Caco-2 (cell line): ENCODE data around the gene MRE11. TPM values are rescaled to one million over a fixed set of nuclear protein-coding genes. Genes with fewer than 3 reads are reported as not detected.

Experiments
- BruUV-seq: library from RNA; stranded (reverse); fragments of 400-500 nt; replicated peaks from 2 replicates; lab custom pipeline; 2021; lab: Mats Ljungman, UMichigan
- CTCF ChIA-PET: fragments of 300-600 bp; sonication (Branson Sonifier 250); formaldehyde crosslinking; loops from one replicate; lab custom pipeline; 2022; ENCODE audit warnings: antibody characterized with exemption; lab: Charles Lee
- POLR2A ChIA-PET: fragments of 300-600 bp; sonication (Branson Sonifier 250); formaldehyde crosslinking; loops from one replicate; lab custom pipeline; 2022; ENCODE audit warnings: antibody characterized with exemption; lab: Charles Lee
- DNase-seq, 2 experiments: peaks; one replicate each; pipeline versions ENCODE4 v3.0.0 to v3.0.0-alpha.2; 2020 to 2022
- H3K27me3 ChIP-seq: replicated peaks from 2 replicates; pipeline ENCODE4 v1.6.0; 2011; ENCODE audit warnings: low read length; ENCODE audit not compliant: control insufficient read depth, insufficient read depth
- H3K36me3 ChIP-seq: 2 replicates; pipeline ENCODE4 v1.5.1; 2011; ENCODE audit warnings: low read length; ENCODE audit not compliant: control insufficient read depth, insufficient read depth
- H3K4me1 ChIP-seq: fragments of 250-450 bp; sonication (Bioruptor Pico); 2 replicates; pipeline ENCODE4 v1.5.1; 2020; ENCODE audit warnings: mild to moderate bottlenecking
- H3K4me3 ChIP-seq: 2 replicates; pipeline ENCODE4 v1.5.1; 2011; ENCODE audit warnings: low read depth, mild to moderate bottlenecking, control low read depth, low read length
- H3K9me3 ChIP-seq: fragments of 250-450 bp; sonication (Bioruptor Pico); 2 replicates; pipeline ENCODE4 v1.5.1; 2020; ENCODE audit warnings: mild to moderate bottlenecking, moderate library complexity
- H3K27ac Mint-ChIP-seq: one replicate; pipeline ENCODE4 v1.8.0; 2022; ENCODE audit warnings: mixed read lengths; ENCODE audit not compliant: unreplicated experiment
- H3K27me3 Mint-ChIP-seq: one replicate; pipeline ENCODE4 v1.8.0; 2022; ENCODE audit warnings: mixed read lengths; ENCODE audit not compliant: insufficient read depth, unreplicated experiment
- H3K36me3 Mint-ChIP-seq: one replicate; pipeline ENCODE4 v1.8.0; 2022; ENCODE audit warnings: mild to moderate bottlenecking, mixed read lengths; ENCODE audit not compliant: insufficient read depth, unreplicated experiment
- H3K4me1 Mint-ChIP-seq: one replicate; pipeline ENCODE4 v1.8.0; 2022; ENCODE audit warnings: low read depth, mixed read lengths; ENCODE audit not compliant: unreplicated experiment
- H3K4me3 Mint-ChIP-seq: one replicate; pipeline ENCODE4 v1.8.0; 2022; ENCODE audit warnings: mild to moderate bottlenecking, moderate library complexity, mixed read lengths; ENCODE audit not compliant: unreplicated experiment
- H3K9me3 Mint-ChIP-seq: one replicate; pipeline ENCODE4 v1.8.0; 2022; ENCODE audit warnings: mixed read lengths; ENCODE audit not compliant: unreplicated experiment
- intact Hi-C: fragments of 100-400 bp; cut with micrococcal nuclease; formaldehyde crosslinking; loops from one replicate; pipeline ENCODE4 v1.10.0; 2022; ENCODE audit not compliant: unreplicated experiment
- total RNA-seq: library from RNA; stranded (reverse); gene quantifications from 2 replicates; pipeline ENCODE4 v1.2.3, GENCODE V29; 2022
- TF ChIP-seq, protein P1 (sequence below), 2 experiments: fragments of 200-600 bp in 1 of 2; IDR thresholded peaks; 1 replicate in 1 of 2; 2 replicates in 1 of 2; pipeline versions ENCODE4 v1.5.1 to v1.8.0; 2011 to 2022; ENCODE audit warnings: antibody characterized with exemption in 1 of 2, control low read depth in 1 of 2, inconsistent platforms in 1 of 2, low read depth in 1 of 2, low read length in 1 of 2, mild to moderate bottlenecking in 1 of 2, moderate library complexity in 1 of 2; ENCODE audit not compliant: insufficient read depth in 1 of 2, severe bottlenecking in 1 of 2, unreplicated experiment in 1 of 2

MRE11 gene
- total RNA-seq, 1 experiment from 2014 or later = 80.0 TPM

DNA sequence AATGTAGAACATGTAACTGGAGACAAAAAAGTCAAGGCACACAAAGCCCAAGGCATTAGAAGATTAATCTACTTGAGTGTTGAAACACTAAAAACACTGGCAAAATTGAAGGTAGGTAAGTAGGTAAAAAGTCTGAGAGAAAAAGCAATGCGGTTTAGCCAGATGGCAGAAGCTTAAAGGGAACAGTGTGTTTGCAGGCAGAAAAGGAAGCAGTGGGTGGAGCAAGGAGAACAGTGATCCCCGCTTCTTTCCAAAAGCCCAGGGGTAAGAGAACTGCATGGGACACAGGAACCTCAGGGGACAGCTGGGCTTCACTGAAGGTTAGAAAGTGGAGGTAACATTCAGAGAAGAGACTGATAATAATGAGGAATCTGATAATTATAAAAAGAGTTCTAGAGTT lies 16.0 kb downstream of the MRE11 start:
- peaks cover 63% of the 10 kb centered on the region for H3K36me3 Mint-ChIP-seq
- H3K4me3 Mint-ChIP-seq = no peak overlapping the region
- H3K4me1 Mint-ChIP-seq = peaks cover 7% of the 10 kb centered on the region
- BruUV-seq = no TSS peak
- no peaks in the 10 kb centered on the region for H3K9me3 Mint-ChIP-seq
- Histone ChIP-seq H3K9me3 (no peaks in the 10 kb centered on the region), H3K27me3 (no peaks in the 10 kb centered on the region), H3K4me1 (no peaks in the 10 kb centered on the region), H3K4me3 (no peak overlapping the region), H3K36me3 (peaks cover 2% of the 10 kb centered on the region)
- peak overlapping the region; percentile 5 for H3K27ac Mint-ChIP-seq
- POLR2A ChIA-PET = no interaction called here
- no peaks in the 10 kb centered on the region for H3K27me3 Mint-ChIP-seq
- TF ChIP-seq, protein P1, sequence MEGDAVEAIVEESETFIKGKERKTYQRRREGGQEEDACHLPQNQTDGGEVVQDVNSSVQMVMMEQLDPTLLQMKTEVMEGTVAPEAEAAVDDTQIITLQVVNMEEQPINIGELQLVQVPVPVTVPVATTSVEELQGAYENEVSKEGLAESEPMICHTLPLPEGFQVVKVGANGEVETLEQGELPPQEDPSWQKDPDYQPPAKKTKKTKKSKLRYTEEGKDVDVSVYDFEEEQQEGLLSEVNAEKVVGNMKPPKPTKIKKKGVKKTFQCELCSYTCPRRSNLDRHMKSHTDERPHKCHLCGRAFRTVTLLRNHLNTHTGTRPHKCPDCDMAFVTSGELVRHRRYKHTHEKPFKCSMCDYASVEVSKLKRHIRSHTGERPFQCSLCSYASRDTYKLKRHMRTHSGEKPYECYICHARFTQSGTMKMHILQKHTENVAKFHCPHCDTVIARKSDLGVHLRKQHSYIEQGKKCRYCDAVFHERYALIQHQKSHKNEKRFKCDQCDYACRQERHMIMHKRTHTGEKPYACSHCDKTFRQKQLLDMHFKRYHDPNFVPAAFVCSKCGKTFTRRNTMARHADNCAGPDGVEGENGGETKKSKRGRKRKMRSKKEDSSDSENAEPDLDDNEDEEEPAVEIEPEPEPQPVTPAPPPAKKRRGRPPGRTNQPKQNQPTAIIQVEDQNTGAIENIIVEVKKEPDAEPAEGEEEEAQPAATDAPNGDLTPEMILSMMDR (IDR thresholded peaks at IDR 0.05; ENCODE audit: insufficient read depth in 1 of 2, low read depth in 1 of 2, low read length in 1 of 2, severe bottlenecking in 1 of 2, unreplicated experiment in 1 of 2) = no peak
- intact Hi-C loops = no loop called here
- CTCF ChIA-PET = no interaction called here
- DNase-seq = no peak

DNA sequence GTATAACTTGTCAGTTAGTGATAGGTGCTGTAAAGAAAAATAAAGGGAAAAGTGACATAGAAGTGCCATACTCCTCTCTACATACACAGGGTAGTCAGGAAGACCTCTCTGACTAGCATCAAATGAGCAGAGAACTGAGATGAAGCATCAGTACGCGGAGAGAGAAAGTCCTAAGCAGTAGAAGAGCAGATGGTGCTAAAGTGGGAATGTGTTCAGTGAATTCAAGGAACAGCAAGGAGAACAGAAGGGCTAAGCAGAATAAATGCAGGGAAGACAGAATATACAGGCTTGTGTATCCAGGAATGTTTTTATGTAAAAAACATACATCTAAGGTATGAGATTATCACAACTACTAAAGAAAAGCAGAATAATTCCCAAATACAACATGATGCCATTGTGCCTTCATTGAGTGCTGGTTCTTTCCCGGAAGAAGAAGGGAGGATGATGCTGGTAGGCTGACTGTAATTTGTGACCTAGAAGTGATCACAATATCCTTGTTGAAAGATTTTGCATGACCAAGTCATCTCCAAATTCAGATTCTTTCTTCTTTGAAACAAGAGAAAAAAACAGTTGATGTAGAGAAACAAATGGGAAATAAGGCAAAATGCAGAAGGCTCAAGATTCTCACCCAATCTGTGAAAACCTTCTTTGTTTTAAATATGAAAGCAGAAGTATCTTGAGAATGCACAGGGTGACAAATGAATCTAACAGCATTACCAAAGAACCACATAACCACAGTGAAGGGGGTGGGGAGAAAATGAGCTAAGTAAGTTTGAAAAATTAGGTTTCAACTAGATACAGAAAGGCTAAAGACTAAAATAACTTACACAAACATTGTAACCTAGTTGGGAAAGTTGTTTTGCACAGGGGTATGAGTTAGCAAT lies 20.5 kb downstream of the MRE11 start:
- no peaks in the 10 kb centered on the region for H3K27me3 ChIP-seq
- peaks cover 43% of the 10 kb centered on the region for H3K36me3 Mint-ChIP-seq
- H3K9me3 Mint-ChIP-seq = no peaks in the 10 kb centered on the region
- BruUV-seq = no TSS peak
- peaks cover 4% of the 10 kb centered on the region for H3K36me3 ChIP-seq
- H3K27me3 Mint-ChIP-seq = no peaks in the 10 kb centered on the region
- H3K4me1 ChIP-seq = no peaks in the 10 kb centered on the region
- intact Hi-C loops = no loop called here
- H3K4me3 ChIP-seq = no peak overlapping the region
- ChIA-PET CTCF (interaction anchor here (0.6 kb wide), 1 partner anchor 1015 kb away, joined by 4 read pairs; no protein-coding TSS in a partner anchor), POLR2A (no interaction called here)
- TF ChIP-seq, protein P1 (IDR thresholded peaks at IDR 0.05; ENCODE audit: insufficient read depth in 1 of 2, low read depth in 1 of 2, low read length in 1 of 2, severe bottlenecking in 1 of 2, unreplicated experiment in 1 of 2) = no peak
- no peaks in the 10 kb centered on the region for H3K9me3 ChIP-seq
- no peak for DNase-seq
- no peak overlapping the region for H3K4me3 Mint-ChIP-seq
- H3K4me1 Mint-ChIP-seq = peaks cover 7% of the 10 kb centered on the region
- H3K27ac Mint-ChIP-seq = no peak overlapping the region

DNA sequence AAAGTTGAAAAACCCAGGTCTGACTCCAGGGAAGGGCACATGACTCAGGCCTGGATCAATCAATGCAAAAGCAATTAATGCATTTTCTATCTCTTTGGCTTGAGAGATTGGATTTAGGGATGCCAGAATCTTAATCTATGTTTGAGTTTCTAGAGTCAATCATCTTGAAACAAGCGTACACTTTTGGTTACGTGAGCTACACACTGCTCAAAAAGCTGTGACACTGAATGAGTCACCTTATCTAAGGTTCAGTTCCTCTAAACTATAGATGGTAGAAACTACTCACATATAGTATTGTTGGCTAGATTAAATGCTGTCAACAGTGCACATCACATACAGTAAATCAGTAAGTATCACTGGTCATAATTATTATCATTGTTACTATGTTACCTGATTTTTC lies 24.2 kb downstream of the MRE11 start:
- H3K27ac Mint-ChIP-seq = no peak overlapping the region

More for the DNA sequence above, 24.2 kb downstream of the MRE11 start:
- H3K27me3 ChIP-seq = no peaks in the 10 kb centered on the region
- no peak overlapping the region for H3K4me3 ChIP-seq
- peaks cover 3% of the 10 kb centered on the region for H3K36me3 ChIP-seq
- Mint-ChIP-seq H3K36me3 (peaks cover 45% of the 10 kb centered on the region), H3K4me3 (no peak overlapping the region), H3K9me3 (no peaks in the 10 kb centered on the region), H3K4me1 (no peaks in the 10 kb centered on the region), H3K27me3 (no peaks in the 10 kb centered on the region)
- no peaks in the 10 kb centered on the region for H3K4me1 ChIP-seq
- TF ChIP-seq, protein P1 (IDR thresholded peaks at IDR 0.05; ENCODE audit: insufficient read depth in 1 of 2, low read depth in 1 of 2, low read length in 1 of 2, severe bottlenecking in 1 of 2, unreplicated experiment in 1 of 2) = no peak
- intact Hi-C loops = no loop called here
- H3K9me3 ChIP-seq = no peaks in the 10 kb centered on the region
- POLR2A ChIA-PET = no interaction called here
- no TSS peak for BruUV-seq
- DNase-seq = no peak
- CTCF ChIA-PET = no interaction called here
